PFSK-1 (cell line): Measurements from ENCODE around the gene TSKU.

Experiments used
- TAF1 ChIP-seq: IDR thresholded peaks from 2 replicates; pipeline ENCODE4 v1.6.1; 2012; ENCODE audit warnings: low read length, control low read depth, borderline replicate concordance; ENCODE audit not compliant: insufficient read depth
- TF ChIP-seq, protein P1 (sequence below), 2 experiments: IDR thresholded peaks; 2 replicates each; pipeline versions ENCODE4 v1.6.1 to v1.8.0; 2011 to 2012; ENCODE audit warnings: low read depth in 2 of 2, low read length in 2 of 2, control low read depth in 1 of 2, inconsistent platforms in 1 of 2, mild to moderate bottlenecking in 1 of 2, moderate library complexity in 1 of 2; ENCODE audit not compliant: insufficient read depth in 1 of 2

DNA sequence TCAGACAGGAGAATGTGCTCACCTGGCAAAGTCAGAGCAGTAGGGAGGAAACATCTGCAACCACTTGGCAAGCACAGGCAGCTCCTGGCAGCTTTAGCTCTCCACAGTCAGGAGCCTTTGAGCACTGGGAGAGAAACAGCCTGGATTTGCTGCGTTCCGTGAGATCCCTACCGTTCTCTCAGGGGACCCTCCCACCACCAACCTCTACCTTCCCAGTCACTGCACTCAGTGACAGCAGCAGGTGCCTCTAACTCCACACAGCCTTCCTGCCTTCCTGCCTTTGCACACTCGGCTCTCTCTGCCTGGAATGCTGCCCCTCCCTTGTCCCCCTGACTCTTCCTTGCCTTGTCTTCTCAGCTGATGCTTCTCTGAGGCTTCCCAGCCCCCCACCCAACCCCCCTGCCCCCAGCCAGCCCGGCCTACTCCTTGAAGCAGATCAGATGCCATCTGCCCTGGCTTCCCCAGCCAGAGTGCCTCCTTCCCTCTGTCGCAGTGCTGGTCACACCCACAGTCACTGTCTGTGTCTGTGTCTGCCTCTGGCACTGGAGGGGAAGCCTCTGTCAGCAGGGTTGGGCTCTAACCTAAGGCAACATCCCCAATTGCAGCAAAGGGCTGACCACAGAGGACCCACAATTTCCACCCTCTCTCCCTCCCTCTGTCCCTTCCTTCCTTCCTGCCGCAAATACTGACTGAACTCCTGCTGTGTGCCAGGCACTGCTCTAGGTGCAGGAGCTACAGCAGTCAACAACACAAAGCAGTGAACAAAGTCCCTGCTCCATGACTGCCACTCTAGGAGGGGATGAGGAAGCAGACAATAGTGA, 14.9 kb upstream of the TSKU start:
- TF ChIP-seq, protein P1, sequence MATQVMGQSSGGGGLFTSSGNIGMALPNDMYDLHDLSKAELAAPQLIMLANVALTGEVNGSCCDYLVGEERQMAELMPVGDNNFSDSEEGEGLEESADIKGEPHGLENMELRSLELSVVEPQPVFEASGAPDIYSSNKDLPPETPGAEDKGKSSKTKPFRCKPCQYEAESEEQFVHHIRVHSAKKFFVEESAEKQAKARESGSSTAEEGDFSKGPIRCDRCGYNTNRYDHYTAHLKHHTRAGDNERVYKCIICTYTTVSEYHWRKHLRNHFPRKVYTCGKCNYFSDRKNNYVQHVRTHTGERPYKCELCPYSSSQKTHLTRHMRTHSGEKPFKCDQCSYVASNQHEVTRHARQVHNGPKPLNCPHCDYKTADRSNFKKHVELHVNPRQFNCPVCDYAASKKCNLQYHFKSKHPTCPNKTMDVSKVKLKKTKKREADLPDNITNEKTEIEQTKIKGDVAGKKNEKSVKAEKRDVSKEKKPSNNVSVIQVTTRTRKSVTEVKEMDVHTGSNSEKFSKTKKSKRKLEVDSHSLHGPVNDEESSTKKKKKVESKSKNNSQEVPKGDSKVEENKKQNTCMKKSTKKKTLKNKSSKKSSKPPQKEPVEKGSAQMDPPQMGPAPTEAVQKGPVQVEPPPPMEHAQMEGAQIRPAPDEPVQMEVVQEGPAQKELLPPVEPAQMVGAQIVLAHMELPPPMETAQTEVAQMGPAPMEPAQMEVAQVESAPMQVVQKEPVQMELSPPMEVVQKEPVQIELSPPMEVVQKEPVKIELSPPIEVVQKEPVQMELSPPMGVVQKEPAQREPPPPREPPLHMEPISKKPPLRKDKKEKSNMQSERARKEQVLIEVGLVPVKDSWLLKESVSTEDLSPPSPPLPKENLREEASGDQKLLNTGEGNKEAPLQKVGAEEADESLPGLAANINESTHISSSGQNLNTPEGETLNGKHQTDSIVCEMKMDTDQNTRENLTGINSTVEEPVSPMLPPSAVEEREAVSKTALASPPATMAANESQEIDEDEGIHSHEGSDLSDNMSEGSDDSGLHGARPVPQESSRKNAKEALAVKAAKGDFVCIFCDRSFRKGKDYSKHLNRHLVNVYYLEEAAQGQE (IDR thresholded peaks at IDR 0.05; ENCODE audit: insufficient read depth in 1 of 2, low read depth in 2 of 2, low read length in 2 of 2), result no peak
- TF ChIP-seq TAF1, result no peak
